ENCODE data around the gene ST6GALNAC4.
A peak's percentile ranks its signal among the peaks of the same experiment; 100 is the strongest.

Gene ST6GALNAC4

GRCh38 chr9:127916720-127917581 lies at the start of gene ST6GALNAC4:
ST6GALNAC4 (minus strand) TSS chr9:127917041; CDS start chr9:127916419, 622 bp downstream.
- no peak for FAIRE-seq

GRCh38 chr9:127965953-127966352 lies 49.1 kb upstream of the ST6GALNAC4 start:
- FAIRE-seq: no peak

- FAIRE-seq: no peak
Measured at GRCh38 chr9:127963359-127964064, 46.7 kb upstream of the ST6GALNAC4 start.

GRCh38 chr9:127963041-127963358 lies 46.2 kb upstream of the ST6GALNAC4 start:
- FAIRE-seq: no peak

GRCh38 chr9:127962278-127962677 lies 45.4 kb upstream of the ST6GALNAC4 start:
- FAIRE-seq: no peak

- no peak for FAIRE-seq
Measured at GRCh38 chr9:127961613-127962155, 44.8 kb upstream of the ST6GALNAC4 start.

GRCh38 chr9:127961155-127961490 lies 44.3 kb upstream of the ST6GALNAC4 start:
- no peak for FAIRE-seq

- no peak for FAIRE-seq
Measured at GRCh38 chr9:127960410-127961154, 43.7 kb upstream of the ST6GALNAC4 start.

GRCh38 chr9:127959841-127960409 lies 43.1 kb upstream of the ST6GALNAC4 start:
- no peak for FAIRE-seq

GRCh38 chr9:127959398-127959797 lies 42.6 kb upstream of the ST6GALNAC4 start:
- FAIRE-seq: no peak

GRCh38 chr9:127958728-127959127 lies 41.9 kb upstream of the ST6GALNAC4 start:
- no peak for FAIRE-seq

- peak; percentile 64 for FAIRE-seq
Measured at GRCh38 chr9:127955294-127956015, 38.6 kb upstream of the ST6GALNAC4 start.

- FAIRE-seq: no peak
Measured at GRCh38 chr9:127954831-127955293, 38.0 kb upstream of the ST6GALNAC4 start.

GRCh38 chr9:127953768-127954505 lies 37.1 kb upstream of the ST6GALNAC4 start:
- no peak for FAIRE-seq

- no peak for FAIRE-seq
Measured at GRCh38 chr9:127953154-127953553, 36.3 kb upstream of the ST6GALNAC4 start.

- no peak for FAIRE-seq
Measured at GRCh38 chr9:127950513-127951289, 33.9 kb upstream of the ST6GALNAC4 start.

- FAIRE-seq: no peak
Measured at GRCh38 chr9:127949827-127950512, 33.1 kb upstream of the ST6GALNAC4 start.

GRCh38 chr9:127947841-127948710 lies 31.2 kb upstream of the ST6GALNAC4 start:
- FAIRE-seq: no peak

GRCh38 chr9:127946728-127947127 lies 29.9 kb upstream of the ST6GALNAC4 start:
- FAIRE-seq: no peak
